ENCODE measurements around the gene ALDH1A2.

ALDH1A2 gene

GRCh38 chr15:57941816-57942215 lies 123.7 kb downstream of the ALDH1A2 start:
- TF ChIP-seq CTCF (IDR thresholded peaks at IDR 0.05; ENCODE audit: poor library complexity, severe bottlenecking) = no peak
- Histone ChIP-seq H3K27ac (ENCODE audit: poor library complexity, severe bottlenecking) (no peak overlapping the region), H3K27me3 (ENCODE audit: insufficient read depth, poor library complexity, severe bottlenecking) (peaks cover 3% of the 10 kb centered on the region)

GRCh38 chr15:57932348-57932747 lies 133.2 kb downstream of the ALDH1A2 start:
- no peaks in the 10 kb centered on the region for H3K4me1 ChIP-seq (ENCODE audit: insufficient read depth, poor library complexity, severe bottlenecking)
- no peak overlapping the region for H3K27ac ChIP-seq (ENCODE audit: poor library complexity, severe bottlenecking)
- ATAC-seq (ENCODE audit: low read depth) (no peak), DNase-seq (ENCODE audit: low spot score) (no peak)
- TF ChIP-seq CTCF (IDR thresholded peaks at IDR 0.05; ENCODE audit: poor library complexity, severe bottlenecking) = no peak
- no peaks in the 10 kb centered on the region for H3K36me3 ChIP-seq (ENCODE audit: low read depth)
- no peak overlapping the region for H3K4me3 ChIP-seq (ENCODE audit: severe bottlenecking)
- H3K27me3 ChIP-seq (ENCODE audit: insufficient read depth, poor library complexity, severe bottlenecking) = peaks cover 2% of the 10 kb centered on the region
- H3K9me3 ChIP-seq (ENCODE audit: severe bottlenecking) = no peaks in the 10 kb centered on the region

More at GRCh38 chr15:57941816-57942215, 123.7 kb downstream of the ALDH1A2 start:
- DNase-seq (ENCODE audit: low spot score) = no peak
- H3K9me3 ChIP-seq (ENCODE audit: severe bottlenecking) = no peaks in the 10 kb centered on the region
- H3K4me3 ChIP-seq (ENCODE audit: severe bottlenecking) = no peak overlapping the region
- no peak for ATAC-seq (ENCODE audit: low read depth)
- H3K4me1 ChIP-seq (ENCODE audit: insufficient read depth, poor library complexity, severe bottlenecking) = no peaks in the 10 kb centered on the region
- H3K36me3 ChIP-seq (ENCODE audit: low read depth) = no peaks in the 10 kb centered on the region

- TF ChIP-seq CTCF (IDR thresholded peaks at IDR 0.05; ENCODE audit: poor library complexity, severe bottlenecking) = peak; percentile 17
- H3K4me1 ChIP-seq (ENCODE audit: insufficient read depth, poor library complexity, severe bottlenecking) = no peaks in the 10 kb centered on the region
Measured at GRCh38 chr15:57931570-57931969, 133.9 kb downstream of the ALDH1A2 start.

GRCh38 chr15:57927091-57927631 lies 138.3 kb downstream of the ALDH1A2 start:
- DNase-seq (ENCODE audit: low spot score) = no peak
- Histone ChIP-seq H3K27me3 (ENCODE audit: insufficient read depth, poor library complexity, severe bottlenecking) (no peaks in the 10 kb centered on the region), H3K36me3 (ENCODE audit: low read depth) (no peaks in the 10 kb centered on the region), H3K9me3 (ENCODE audit: severe bottlenecking) (no peaks in the 10 kb centered on the region), H3K27ac (ENCODE audit: poor library complexity, severe bottlenecking) (no peak overlapping the region), H3K4me1 (ENCODE audit: insufficient read depth, poor library complexity, severe bottlenecking) (peaks cover 4% of the 10 kb centered on the region), H3K4me3 (ENCODE audit: severe bottlenecking) (no peak overlapping the region)
- no peak for TF ChIP-seq CTCF (IDR thresholded peaks at IDR 0.05; ENCODE audit: poor library complexity, severe bottlenecking)
- no peak for ATAC-seq (ENCODE audit: low read depth)

More at GRCh38 chr15:57931570-57931969, 133.9 kb downstream of the ALDH1A2 start:
- Histone ChIP-seq H3K27me3 (ENCODE audit: insufficient read depth, poor library complexity, severe bottlenecking) (no peaks in the 10 kb centered on the region), H3K9me3 (ENCODE audit: severe bottlenecking) (no peaks in the 10 kb centered on the region), H3K4me3 (ENCODE audit: severe bottlenecking) (no peak overlapping the region), H3K27ac (ENCODE audit: poor library complexity, severe bottlenecking) (no peak overlapping the region), H3K36me3 (ENCODE audit: low read depth) (no peaks in the 10 kb centered on the region)
- DNase-seq (ENCODE audit: low spot score) (no peak), ATAC-seq (ENCODE audit: low read depth) (no peak)

GRCh38 chr15:57925650-57926049 lies 139.9 kb downstream of the ALDH1A2 start:
- Histone ChIP-seq H3K4me1 (ENCODE audit: insufficient read depth, poor library complexity, severe bottlenecking) (peaks cover 4% of the 10 kb centered on the region), H3K4me3 (ENCODE audit: severe bottlenecking) (no peak overlapping the region), H3K27me3 (ENCODE audit: insufficient read depth, poor library complexity, severe bottlenecking) (no peaks in the 10 kb centered on the region), H3K36me3 (ENCODE audit: low read depth) (no peaks in the 10 kb centered on the region), H3K9me3 (ENCODE audit: severe bottlenecking) (no peaks in the 10 kb centered on the region), H3K27ac (ENCODE audit: poor library complexity, severe bottlenecking) (no peak overlapping the region)
- ATAC-seq (ENCODE audit: low read depth) (no peak), DNase-seq (ENCODE audit: low spot score) (no peak)
- no peak for TF ChIP-seq CTCF (IDR thresholded peaks at IDR 0.05; ENCODE audit: poor library complexity, severe bottlenecking)
